ENCODE data around the gene ZC3HAV1L. TPM values are rescaled to one million over a fixed set of nuclear protein-coding genes. Genes with fewer than 3 reads are reported as not detected.

Gene ZC3HAV1L
- total and polyA plus RNA-seq, 2 of the 8 experiments (the other 6 are each of a cell fraction or from before 2014, with no cell fraction given), result 5.2 to 7.0 TPM

DNA sequence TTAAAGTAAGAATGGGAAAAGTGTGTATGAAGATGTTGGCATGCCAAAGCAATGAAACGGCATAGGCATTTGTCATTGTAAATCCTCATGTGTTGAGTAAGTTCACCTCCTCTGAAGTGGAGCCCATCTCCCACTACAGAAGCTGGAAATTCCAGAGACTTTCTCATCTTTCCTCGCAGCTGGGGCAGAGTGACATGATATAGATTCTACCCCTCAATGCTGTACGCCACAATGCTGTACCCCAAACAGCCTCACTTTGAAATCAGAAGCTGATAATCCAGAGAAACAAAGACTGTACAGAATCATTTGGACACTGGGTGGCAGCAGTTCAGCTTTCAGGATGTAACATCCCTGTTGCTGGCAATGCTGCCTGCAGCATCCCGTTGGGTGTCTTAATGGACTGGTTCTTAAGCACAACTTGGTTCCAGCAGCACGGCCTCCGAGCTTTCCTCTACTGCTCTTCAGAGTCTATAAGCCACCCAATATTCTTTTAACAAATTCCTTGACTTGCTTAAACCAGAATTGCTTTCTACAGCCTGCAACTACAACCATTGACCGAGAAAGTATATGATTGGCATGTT, 18.8 kb downstream of the ZC3HAV1L start:
- Histone ChIP-seq H4K91ac (replicated peaks; ENCODE audit: insufficient read length, low read length) (no peak overlapping the region), H2BK120ac (replicated peaks; ENCODE audit: low read depth, low read length) (no peak overlapping the region), H2BK20ac (ENCODE audit: low read length) (no peak overlapping the region), H3K4me2 (ENCODE audit: insufficient read depth in 1 of 2, low read depth in 2 of 2, low read length in 2 of 2) (no peak overlapping the region), H3K4me3 (ENCODE audit: extremely low read depth in 1 of 4, insufficient read depth in 2 of 4, low read depth in 3 of 4, low read length in 4 of 4) (no peak overlapping the region), H4K8ac (ENCODE audit: extremely low read depth, insufficient read depth, low read length) (no peak overlapping the region), H3K79me1 (ENCODE audit: low read depth, low read length) (no peaks in the 10 kb centered on the region), H4K20me1 (replicated peaks in 1 of 2; ENCODE audit: control insufficient read depth in 1 of 2, insufficient read depth in 2 of 2, low read length in 2 of 2) (no peaks in the 10 kb centered on the region), H3K56ac (replicated peaks; ENCODE audit: insufficient read length, low read depth, low read length) (no peak overlapping the region), H3K23me2 (ENCODE audit: low read depth, low read length) (no peaks in the 10 kb centered on the region), H3K79me2 (ENCODE audit: control insufficient read depth in 1 of 2, insufficient read depth in 2 of 2, low read length in 2 of 2) (no peaks in the 10 kb centered on the region), H2BK15ac (ENCODE audit: low read length) (no peak overlapping the region), H2AK5ac (ENCODE audit: low read depth, low read length) (no peak overlapping the region), H4K5ac (ENCODE audit: insufficient read length, low read depth, low read length) (no peak overlapping the region), H3K18ac (ENCODE audit: extremely low read depth, low read length) (no peak overlapping the region), H3K14ac (ENCODE audit: insufficient read length) (no peak overlapping the region), H3K4ac (replicated peaks; ENCODE audit: insufficient read length, low read depth, low read length) (no peak overlapping the region), H2BK5ac (ENCODE audit: low read depth, low read length) (no peak overlapping the region), H3K27ac (ENCODE audit: low read depth, low read length) (no peak overlapping the region), H2BK12ac (ENCODE audit: low read depth, low read length) (no peak overlapping the region), H3K23ac (ENCODE audit: insufficient read length) (no peak overlapping the region), H3K9me3 (ENCODE audit: insufficient read depth in 2 of 2, low read depth in 1 of 2, low read length in 1 of 2) (no peaks in the 10 kb centered on the region), H3K27me3 (replicated peaks in 1 of 4; ENCODE audit: control insufficient read depth in 3 of 4, extremely low read depth in 1 of 4, insufficient read depth in 3 of 4, low read length in 3 of 4) (no peaks in the 10 kb centered on the region), H2AFZ (ENCODE audit: low read length) (no peak overlapping the region), H3K4me1 (replicated peaks in 1 of 4; ENCODE audit: control insufficient read depth in 3 of 4, insufficient read depth in 4 of 4, low read length in 3 of 4) (0 out of 7 replicates have a peak, but pooled peaks cover 0 to 5% (median 0%) of the 10 kb centered on the region in 4 experiments), H3K36me3 (ENCODE audit: control insufficient read depth in 2 of 4, insufficient read depth in 4 of 4, low read length in 3 of 4) (no peaks in the 10 kb centered on the region), H3K9ac (replicated peaks in 1 of 4; ENCODE audit: extremely low read depth in 1 of 4, low read depth in 3 of 4, low read length in 3 of 4) (no peak overlapping the region)
- POLR2A ChIA-PET (ENCODE audit: partially characterized antibody), result interaction anchor here (0.6 to 1.8 kb wide), 3 partner anchors 9 to 825 kb away, joined by 3 read pairs; partner anchors contain the start of gene ZC3HAV1L
- peak in 1 of 2 experiments; percentile 67 for DNase-seq (ENCODE audit: low read depth in 1 of 2, low spot score in 2 of 2)
- peak; percentile 86 for FAIRE-seq
- CTCF ChIA-PET (ENCODE audit: partially characterized antibody), result interaction anchor here (0.5 to 4.0 kb wide), 20 partner anchors 9 to 361 kb away, joined by 3 to 29 read pairs (median 4); partner anchors contain the start of gene ZC3HAV1L
- 87% methylated on average over 7 of the region's 7 CpGs; no CpG with 5 or more reads in 1 of the 2 experiments for WGBS, 2 experiments (ENCODE audit: extremely low coverage in 1 of 2, insufficient coverage in 1 of 2, insufficient read length in 1 of 2, insufficient replicate concordance in 2 of 2, low coverage in 1 of 2, low lambda C conversion rate in 2 of 2, missing lambda C conversion rate in 1 of 2)
- TF ChIP-seq TBP (IDR thresholded peaks at IDR 0.05; ENCODE audit: low read depth, low read length) (no peak), CTCF (IDR thresholded peaks at IDR 0.05; ENCODE audit: control extremely low read depth in 1 of 3, insufficient read depth in 1 of 3, low read depth in 1 of 3, low read length in 3 of 3) (peak; percentile 35 to 75 (median 70)), KDM4A (IDR thresholded peaks at IDR 0.05; ENCODE audit: low read depth, low read length, severe bottlenecking) (no peak), TAF7 (optimal IDR thresholded peaks at IDR 0.05; ENCODE audit: borderline replicate concordance, low read depth, low read length) (no peak), TEAD4 (IDR thresholded peaks at IDR 0.05; ENCODE audit: low read depth, low read length) (no peak), YY1 (IDR thresholded peaks at IDR 0.05; ENCODE audit: low read depth, low read length) (no peak), NANOG (IDR thresholded peaks at IDR 0.05; ENCODE audit: insufficient read depth, low read depth, low read length, poor library complexity, severe bottlenecking) (no peak), MAX (IDR thresholded peaks at IDR 0.05) (no peak), HDAC2 (IDR thresholded peaks at IDR 0.05; ENCODE audit: borderline replicate concordance in 1 of 2, low read depth in 2 of 2, low read length in 2 of 2) (no peak)
